ENCODE data around the gene MBOAT2.
"Not testable (repeated sequence)": the region's sequence is repeated elsewhere in the genome, so short reads cannot be mapped to it uniquely, and the experiment has no call there.

- TF ChIP-seq, protein P1, sequence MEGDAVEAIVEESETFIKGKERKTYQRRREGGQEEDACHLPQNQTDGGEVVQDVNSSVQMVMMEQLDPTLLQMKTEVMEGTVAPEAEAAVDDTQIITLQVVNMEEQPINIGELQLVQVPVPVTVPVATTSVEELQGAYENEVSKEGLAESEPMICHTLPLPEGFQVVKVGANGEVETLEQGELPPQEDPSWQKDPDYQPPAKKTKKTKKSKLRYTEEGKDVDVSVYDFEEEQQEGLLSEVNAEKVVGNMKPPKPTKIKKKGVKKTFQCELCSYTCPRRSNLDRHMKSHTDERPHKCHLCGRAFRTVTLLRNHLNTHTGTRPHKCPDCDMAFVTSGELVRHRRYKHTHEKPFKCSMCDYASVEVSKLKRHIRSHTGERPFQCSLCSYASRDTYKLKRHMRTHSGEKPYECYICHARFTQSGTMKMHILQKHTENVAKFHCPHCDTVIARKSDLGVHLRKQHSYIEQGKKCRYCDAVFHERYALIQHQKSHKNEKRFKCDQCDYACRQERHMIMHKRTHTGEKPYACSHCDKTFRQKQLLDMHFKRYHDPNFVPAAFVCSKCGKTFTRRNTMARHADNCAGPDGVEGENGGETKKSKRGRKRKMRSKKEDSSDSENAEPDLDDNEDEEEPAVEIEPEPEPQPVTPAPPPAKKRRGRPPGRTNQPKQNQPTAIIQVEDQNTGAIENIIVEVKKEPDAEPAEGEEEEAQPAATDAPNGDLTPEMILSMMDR (IDR thresholded peaks at IDR 0.05; ENCODE audit: borderline replicate concordance, extremely low read depth, low read length, poor library complexity, severe bottlenecking), result not testable (repeated sequence)
- TF ChIP-seq EZH2 (IDR thresholded peaks at IDR 0.05; ENCODE audit: borderline replicate concordance, low read depth, low read length, severe bottlenecking), result not testable (repeated sequence)
These were observed 106.8 kb downstream of the MBOAT2 start for GRCh38 chr2:8896671-8897070.
